Fibroblast of villous mesenchyme (primary cell): ENCODE results near the gene OSTN. TPM values are rescaled to one million over a fixed set of nuclear protein-coding genes. Genes with fewer than 3 reads are reported as not detected.

Experiments used
- DNase-seq: peaks from one replicate; pipeline ENCODE4 v3.0.0-alpha.2; 2010; ENCODE audit warnings: low read depth
- H3K4me3 ChIP-seq: 2 replicates; pipeline ENCODE4 v1.5.1; 2011; ENCODE audit warnings: low read depth, mild to moderate bottlenecking, low read length
- total RNA-seq: library from RNA; depleted of rRNA; stranded (reverse); fragments of >200 nt; gene quantifications from 2 replicates; pipeline ENCODE4 v1.2.3, GENCODE V29; 2012
- TF ChIP-seq, protein P1 (sequence below): IDR thresholded peaks from 2 replicates; pipeline ENCODE4 v1.5.1; 2012; ENCODE audit warnings: low read depth, mild to moderate bottlenecking, low read length; ENCODE audit not compliant: insufficient read depth

Gene OSTN
- total RNA-seq, 1 donor = not detected

DNA sequence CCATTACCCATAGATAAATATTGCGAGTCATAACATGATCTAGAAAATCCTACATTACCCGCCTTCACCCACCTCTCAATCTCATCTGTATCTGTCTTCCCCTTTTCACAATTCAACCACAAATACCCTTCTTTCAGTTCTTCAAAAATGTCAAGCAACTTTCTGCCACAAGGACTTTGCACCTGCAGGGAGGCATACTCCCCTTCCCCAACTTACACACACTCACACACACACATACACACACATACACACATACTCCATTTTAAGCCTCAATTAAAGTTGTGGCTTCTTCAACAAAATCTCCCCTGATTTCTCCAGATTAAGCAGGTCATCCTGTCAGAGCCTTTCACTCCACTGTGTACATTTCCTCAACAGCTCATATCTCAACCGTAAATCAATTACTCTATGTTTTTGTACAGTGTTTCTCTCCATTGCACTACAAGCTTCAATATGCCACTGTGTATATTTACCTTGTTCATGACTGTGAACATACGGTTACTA, 97.0 kb downstream of the OSTN start:
- TF ChIP-seq, protein P1, sequence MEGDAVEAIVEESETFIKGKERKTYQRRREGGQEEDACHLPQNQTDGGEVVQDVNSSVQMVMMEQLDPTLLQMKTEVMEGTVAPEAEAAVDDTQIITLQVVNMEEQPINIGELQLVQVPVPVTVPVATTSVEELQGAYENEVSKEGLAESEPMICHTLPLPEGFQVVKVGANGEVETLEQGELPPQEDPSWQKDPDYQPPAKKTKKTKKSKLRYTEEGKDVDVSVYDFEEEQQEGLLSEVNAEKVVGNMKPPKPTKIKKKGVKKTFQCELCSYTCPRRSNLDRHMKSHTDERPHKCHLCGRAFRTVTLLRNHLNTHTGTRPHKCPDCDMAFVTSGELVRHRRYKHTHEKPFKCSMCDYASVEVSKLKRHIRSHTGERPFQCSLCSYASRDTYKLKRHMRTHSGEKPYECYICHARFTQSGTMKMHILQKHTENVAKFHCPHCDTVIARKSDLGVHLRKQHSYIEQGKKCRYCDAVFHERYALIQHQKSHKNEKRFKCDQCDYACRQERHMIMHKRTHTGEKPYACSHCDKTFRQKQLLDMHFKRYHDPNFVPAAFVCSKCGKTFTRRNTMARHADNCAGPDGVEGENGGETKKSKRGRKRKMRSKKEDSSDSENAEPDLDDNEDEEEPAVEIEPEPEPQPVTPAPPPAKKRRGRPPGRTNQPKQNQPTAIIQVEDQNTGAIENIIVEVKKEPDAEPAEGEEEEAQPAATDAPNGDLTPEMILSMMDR = no peak
- DNase-seq = peak; percentile 4

DNA sequence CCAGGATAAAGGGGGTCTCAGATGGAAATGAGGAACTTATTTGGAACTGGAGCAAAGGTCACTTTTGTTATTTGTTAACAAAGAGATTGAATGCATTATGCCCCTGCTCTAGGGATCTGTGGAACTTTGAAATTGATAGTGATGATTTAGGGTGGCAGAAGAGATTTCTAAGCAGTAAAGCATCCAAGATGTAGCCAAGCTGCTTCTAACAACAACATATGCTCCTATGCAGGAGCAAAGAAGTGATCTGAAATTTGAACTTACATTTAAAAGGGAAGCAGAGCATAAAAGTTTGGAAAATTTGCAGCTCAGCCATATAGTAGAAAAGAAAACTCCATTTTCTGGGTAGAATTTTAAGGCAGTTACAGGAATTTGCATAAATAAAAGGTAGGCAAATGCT, 99.8 kb downstream of the OSTN start:
- DNase-seq = no peak

More for the DNA sequence above, 97.0 kb downstream of the OSTN start:
- H3K4me3 ChIP-seq = no peak overlapping the region

DNA sequence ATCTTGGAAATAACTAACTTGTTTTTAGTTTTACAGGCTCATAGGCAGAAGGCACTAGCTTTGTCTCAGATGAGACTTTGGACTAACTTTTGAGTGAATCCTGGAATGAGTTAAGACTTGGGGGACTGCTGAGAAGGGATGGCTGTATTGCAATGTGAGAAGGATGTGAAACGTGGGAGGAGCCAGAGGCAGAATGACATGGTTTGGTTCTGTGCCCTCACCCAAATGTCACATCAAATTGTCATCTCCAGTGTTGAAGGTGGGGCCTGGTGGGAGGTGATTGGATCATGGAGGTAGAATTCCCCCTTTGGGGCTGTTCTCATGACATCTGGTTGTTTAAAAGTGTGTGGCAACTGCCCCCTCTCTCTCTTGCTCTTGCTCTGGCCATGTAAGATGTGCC, 101.4 kb downstream of the OSTN start:
- TF ChIP-seq, protein P1 = no peak
- H3K4me3 ChIP-seq = no peak overlapping the region
- no peak for DNase-seq

More for the DNA sequence above, 99.8 kb downstream of the OSTN start:
- TF ChIP-seq, protein P1 = no peak
- no peak overlapping the region for H3K4me3 ChIP-seq

DNA sequence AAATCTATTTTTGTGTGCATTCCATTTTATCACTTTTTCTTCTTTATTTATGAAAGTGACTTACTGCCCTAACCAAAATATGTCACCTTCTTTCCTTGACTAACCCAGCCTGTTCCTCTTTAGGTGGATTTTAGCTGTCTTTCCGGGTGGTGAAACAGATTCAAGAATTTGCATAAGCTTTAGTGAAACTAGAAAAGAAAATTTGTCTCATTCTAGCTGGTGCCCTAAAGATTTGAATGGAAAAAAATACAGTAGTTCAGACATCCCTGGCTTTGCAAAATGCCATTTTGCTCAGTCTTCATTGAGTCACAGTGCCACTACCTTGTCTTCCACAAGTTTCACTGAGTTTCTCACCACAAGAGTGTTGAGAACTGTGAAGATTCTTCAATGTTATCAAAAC, 102.0 kb downstream of the OSTN start:
- H3K4me3 ChIP-seq = no peak overlapping the region
- DNase-seq = no peak
- TF ChIP-seq, protein P1 = no peak

DNA sequence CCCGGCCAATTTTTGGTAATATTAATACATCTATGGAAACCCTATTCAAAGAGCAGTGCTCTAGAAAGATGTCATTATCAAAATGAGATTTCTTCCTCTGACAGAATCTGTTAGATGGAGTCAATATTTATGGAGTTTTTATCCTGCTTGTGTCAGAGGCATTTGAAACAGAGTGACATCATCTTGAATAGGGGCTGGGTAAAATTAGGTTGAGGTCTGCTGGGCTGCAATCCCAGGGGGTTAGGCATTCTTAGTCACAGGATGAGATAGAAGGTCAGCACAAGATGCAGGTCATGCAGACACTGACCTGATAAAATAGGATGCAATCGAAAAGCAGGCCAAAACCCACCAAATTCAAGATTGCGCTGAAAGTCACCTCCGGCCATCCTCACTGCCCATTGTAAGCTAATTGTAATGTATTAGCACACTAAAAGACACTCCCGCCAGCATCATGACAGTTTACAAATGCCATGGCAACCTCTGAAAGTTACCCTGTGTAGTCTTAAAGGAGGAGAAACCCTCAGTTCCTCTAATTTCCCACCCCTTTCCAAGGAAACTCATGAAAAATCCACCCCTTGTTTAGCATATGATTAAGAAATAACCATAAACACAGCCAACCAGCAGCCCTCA, 102.9 kb downstream of the OSTN start:
- H3K4me3 ChIP-seq = no peak overlapping the region
- TF ChIP-seq, protein P1 = no peak
- DNase-seq = no peak

DNA sequence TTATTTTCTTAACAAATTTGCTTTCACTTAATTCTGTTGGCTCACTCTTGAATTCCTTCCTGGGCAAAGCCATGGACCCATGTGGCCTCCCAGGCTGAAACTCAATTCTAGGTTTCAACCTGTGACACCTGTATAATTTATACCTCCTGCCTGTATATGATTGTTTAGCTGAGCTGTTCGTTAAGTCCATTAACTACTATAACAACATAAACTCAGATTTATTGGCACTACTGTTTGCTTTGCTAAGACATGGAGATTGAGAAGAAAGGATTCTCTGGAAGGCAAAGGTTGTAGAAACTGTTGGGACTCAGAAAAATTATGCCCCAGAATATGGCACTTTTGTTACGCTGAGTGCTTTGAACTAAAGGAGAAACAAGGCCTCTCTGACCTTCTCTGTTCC, 103.4 kb downstream of the OSTN start:
- no peak for DNase-seq
- no peak overlapping the region for H3K4me3 ChIP-seq
- TF ChIP-seq, protein P1 = no peak

DNA sequence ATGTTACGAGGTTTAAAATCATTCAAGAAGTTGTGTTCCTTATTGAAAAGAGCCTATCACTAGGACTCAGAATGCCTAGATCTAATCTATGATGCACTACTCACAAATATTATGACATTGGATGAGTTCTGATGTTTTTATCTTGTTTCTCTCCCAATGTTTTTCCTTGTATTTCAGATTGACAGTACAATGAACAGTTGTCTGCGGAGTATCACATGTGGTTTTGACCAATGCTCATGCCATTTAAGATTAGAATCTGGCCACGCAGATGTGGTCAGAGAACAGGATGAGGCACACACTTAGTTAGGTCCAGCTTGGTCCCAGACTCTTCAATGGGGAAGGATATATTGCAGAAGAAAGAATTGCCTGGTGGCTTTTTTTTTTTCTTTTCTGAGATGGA, 104.6 kb downstream of the OSTN start:
- DNase-seq = peak; percentile 59
- no peak overlapping the region for H3K4me3 ChIP-seq
- TF ChIP-seq, protein P1 = no peak
